ENCODE data around the gene FAM107A. TPM values are rescaled to one million over a fixed set of nuclear protein-coding genes. Genes with fewer than 3 reads are reported as not detected.

The FAM107A gene
- total and polyA plus RNA-seq, 2 experiments from 2014 or later = 1.0 to 1.1 TPM

- Mint-ChIP-seq H3K27ac (no peak overlapping the region), H3K4me3 (no peak overlapping the region), H3K36me3 (ENCODE audit: low read depth) (no peaks in the 10 kb centered on the region), H3K9me3 (no peaks in the 10 kb centered on the region), H3K27me3 (ENCODE audit: insufficient read depth, low read depth, poor library complexity) (peaks cover 7% of the 10 kb centered on the region), H3K4me1 (peaks cover 17% of the 10 kb centered on the region)
- no peak for ATAC-seq
- no peak overlapping the region for H2AFZ ChIP-seq
- no peaks in the 10 kb centered on the region for H3K79me2 ChIP-seq (replicated peaks; ENCODE audit: insufficient read depth)
- no peaks in the 10 kb centered on the region for H3K4me1 ChIP-seq (ENCODE audit: insufficient read depth)
- TF ChIP-seq CREB1 (CRISPR knock-in tag; IDR thresholded peaks at IDR 0.05; ENCODE audit: low read depth) (no peak), ZNF462 (CRISPR knock-in tag; IDR thresholded peaks at IDR 0.05) (no peak), EZH2 (IDR thresholded peaks at IDR 0.05; ENCODE audit: low read depth, unreplicated experiment) (no peak), EZH2phosphoT487 (IDR thresholded peaks at IDR 0.05; ENCODE audit: unreplicated experiment) (no peak), JUNB (IDR thresholded peaks at IDR 0.05; ENCODE audit: unreplicated experiment) (no peak), STAT1 (IDR thresholded peaks at IDR 0.05; ENCODE audit: unreplicated experiment) (no peak), NANOG (IDR thresholded peaks at IDR 0.05; ENCODE audit: borderline replicate concordance) (no peak), REST (IDR thresholded peaks at IDR 0.05; ENCODE audit: unreplicated experiment) (no peak), ZNF331 (CRISPR knock-in tag; IDR thresholded peaks at IDR 0.05; ENCODE audit: low read depth) (no peak), POLR2AphosphoS5 (IDR thresholded peaks at IDR 0.05; ENCODE audit: low read depth) (no peak), CTCF (conservative IDR thresholded peaks at IDR 0.05; ENCODE audit: low read depth in 2 of 2) (no peak)
- H3K4me3 ChIP-seq = no peak overlapping the region
- H3K4me2 ChIP-seq = no peak overlapping the region
- H4K20me1 ChIP-seq (replicated peaks; ENCODE audit: insufficient read depth) = no peaks in the 10 kb centered on the region
- no peak for DNase-seq (ENCODE audit: low spot score)
- no peaks in the 10 kb centered on the region for H3K9me2 ChIP-seq (ENCODE audit: insufficient read depth)
- H3F3A ChIP-seq (replicated peaks; ENCODE audit: low read depth) = no peaks in the 10 kb centered on the region
- no peaks in the 10 kb centered on the region for H3K27me3 ChIP-seq (ENCODE audit: insufficient read depth)
- H3K36me3 ChIP-seq (ENCODE audit: insufficient read depth) = no peaks in the 10 kb centered on the region
- H3K27ac ChIP-seq (ENCODE audit: low read depth) = no peak overlapping the region
Measured at GRCh38 chr3:58534592-58535494, 42.3 kb downstream of the FAM107A start.
